8988T (cell line): Measurements from ENCODE around the gene KRT27.
"Not testable (repeated sequence)": the region's sequence is repeated elsewhere in the genome, so short reads cannot be mapped to it uniquely, and the experiment has no call there.

Source experiments
- DNase-seq: peaks from one replicate; pipeline ENCODE4 v3.0.0; 2011

The KRT27 gene, protein sequence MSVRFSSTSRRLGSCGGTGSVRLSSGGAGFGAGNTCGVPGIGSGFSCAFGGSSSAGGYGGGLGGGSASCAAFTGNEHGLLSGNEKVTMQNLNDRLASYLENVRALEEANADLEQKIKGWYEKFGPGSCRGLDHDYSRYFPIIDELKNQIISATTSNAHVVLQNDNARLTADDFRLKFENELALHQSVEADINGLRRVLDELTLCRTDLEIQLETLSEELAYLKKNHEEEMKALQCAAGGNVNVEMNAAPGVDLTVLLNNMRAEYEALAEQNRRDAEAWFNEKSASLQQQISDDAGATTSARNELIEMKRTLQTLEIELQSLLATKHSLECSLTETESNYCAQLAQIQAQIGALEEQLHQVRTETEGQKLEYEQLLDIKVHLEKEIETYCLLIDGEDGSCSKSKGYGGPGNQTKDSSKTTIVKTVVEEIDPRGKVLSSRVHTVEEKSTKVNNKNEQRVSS

DNA sequence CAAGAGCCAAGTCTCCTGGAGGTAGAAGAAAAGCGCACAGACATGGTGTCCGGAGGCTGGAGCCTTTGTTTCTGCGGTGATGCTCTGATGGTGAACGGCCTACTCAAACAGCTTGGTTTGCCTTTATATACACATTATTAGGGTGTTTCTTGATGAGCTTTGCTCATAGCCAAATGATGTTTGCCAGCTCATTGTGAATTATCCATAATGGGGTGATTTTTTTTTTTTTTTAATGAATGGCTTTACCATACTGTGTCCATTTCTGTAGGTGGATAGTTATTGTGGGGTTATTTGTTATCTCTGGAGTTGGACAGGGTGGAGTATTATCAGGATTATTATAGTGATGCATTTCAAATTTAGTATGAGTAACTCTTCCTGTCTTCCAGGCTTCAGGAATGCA, at the start of gene KRT27:
Gene KRT27, minus strand, starts transcription at position 101 of the 400 bp plus-strand sequence. Its CDS starts 57 bp downstream, at position 44.
- no peak for DNase-seq

DNA sequence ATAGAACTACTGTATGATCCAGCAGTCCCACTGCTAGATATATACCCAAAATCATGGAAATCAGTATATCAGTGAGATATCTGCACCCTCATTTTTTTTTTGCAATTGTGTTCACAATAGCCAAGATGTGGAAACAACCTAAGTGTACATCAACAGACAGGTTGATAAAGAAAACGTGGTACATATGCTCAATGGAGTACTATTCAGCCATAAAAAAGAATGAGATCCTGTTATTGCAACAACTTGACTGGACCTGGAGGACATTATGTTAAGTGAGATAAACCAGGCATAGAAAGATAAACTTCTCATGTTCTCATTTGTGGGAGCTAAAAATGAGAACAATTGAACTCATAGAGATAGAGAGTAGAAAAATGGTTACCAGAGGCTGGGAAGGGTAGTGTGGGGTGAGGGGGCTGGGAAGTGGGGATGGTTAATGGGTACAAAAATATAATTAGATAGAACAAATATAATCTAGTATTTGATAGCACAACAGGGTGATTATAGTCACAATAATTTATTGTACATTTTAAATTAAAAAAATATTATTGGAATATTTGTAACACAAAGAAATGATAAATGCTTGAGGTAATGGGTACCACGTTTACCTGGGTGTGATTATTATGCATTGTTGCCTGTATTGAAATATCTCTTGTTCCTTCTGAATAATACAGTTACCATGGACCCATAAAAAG, 47.9 kb upstream of the KRT27 start:
- DNase-seq: no peak

DNA sequence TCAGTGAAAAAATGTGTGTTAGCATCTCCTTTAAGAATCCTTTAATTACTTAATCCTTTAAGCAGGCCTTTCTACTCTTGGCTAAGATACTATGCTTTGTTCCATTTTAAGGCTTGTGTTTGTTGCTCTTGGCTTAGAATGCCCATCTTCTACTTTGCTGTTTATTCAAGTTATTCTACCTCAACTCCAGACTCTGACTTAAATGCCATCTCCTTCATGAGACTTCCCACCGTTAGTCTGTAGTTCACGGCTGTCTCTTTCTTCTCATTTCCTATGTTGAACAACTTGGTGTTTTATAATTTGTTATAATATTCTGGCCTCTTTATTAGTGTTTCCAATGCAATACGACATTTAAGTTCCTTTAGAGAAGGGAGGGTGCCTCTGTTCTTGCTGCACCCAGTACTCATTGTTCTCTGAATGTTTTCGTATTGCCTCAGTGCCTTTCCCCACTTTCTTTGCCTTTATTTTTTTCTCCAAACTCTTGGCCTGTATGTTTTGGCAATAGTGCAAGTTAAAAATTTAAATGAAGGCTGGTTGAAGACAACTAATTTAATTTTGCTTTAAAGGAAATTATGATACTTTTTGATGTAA, 46.2 kb upstream of the KRT27 start:
- no peak for DNase-seq

DNA sequence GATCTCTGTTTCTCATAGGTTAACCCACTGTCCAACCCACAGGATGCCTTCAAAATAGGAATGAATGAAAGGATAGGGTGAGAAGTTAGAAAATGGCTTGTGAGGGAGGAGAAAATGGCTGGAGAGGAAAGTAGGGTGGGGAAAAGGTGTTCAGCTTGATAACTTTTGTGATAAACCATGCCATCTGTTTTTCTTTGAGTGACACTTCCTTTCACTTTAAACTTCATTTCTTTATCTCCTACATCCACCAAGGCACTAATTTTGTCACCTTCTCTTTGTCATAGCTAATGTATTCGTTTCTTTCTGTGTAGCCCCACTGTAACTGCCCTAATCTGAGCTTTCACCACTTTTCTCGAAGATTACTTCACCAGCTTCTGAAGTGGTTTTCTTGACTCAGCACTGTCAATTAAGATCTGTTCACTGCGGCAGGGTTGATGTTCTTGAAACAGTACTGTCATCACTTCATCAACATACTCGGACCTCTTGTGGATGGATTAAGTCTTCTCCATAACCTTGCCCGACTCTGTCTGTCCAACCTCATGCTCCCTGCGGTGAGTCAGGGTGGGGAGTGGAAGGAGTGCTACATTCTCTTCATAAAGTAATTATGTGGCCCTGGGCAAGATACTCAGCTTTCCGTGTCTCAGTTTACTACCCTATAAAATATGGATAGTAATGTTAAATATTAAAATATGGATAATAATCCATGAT, 45.5 kb upstream of the KRT27 start:
- DNase-seq: no peak

DNA sequence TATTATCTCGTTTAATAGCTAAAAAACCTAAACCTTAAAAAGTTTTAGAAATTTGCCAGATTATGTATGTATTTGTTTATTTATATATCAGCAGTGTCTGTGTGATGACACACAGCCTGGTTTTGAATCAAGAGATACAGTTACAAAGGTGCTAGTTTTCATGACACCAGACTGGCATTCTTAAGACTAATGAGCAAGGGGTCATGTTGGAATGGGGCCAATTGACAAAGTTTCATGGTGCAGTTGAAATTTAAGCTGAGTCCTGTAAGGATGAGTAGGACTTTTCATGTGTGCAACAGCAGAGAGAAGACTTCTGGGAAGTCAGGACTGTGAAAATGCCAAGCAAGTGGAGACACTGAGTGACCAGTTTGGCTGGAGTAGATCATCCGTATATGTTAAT, 43.2 kb upstream of the KRT27 start:
- no peak for DNase-seq

DNA sequence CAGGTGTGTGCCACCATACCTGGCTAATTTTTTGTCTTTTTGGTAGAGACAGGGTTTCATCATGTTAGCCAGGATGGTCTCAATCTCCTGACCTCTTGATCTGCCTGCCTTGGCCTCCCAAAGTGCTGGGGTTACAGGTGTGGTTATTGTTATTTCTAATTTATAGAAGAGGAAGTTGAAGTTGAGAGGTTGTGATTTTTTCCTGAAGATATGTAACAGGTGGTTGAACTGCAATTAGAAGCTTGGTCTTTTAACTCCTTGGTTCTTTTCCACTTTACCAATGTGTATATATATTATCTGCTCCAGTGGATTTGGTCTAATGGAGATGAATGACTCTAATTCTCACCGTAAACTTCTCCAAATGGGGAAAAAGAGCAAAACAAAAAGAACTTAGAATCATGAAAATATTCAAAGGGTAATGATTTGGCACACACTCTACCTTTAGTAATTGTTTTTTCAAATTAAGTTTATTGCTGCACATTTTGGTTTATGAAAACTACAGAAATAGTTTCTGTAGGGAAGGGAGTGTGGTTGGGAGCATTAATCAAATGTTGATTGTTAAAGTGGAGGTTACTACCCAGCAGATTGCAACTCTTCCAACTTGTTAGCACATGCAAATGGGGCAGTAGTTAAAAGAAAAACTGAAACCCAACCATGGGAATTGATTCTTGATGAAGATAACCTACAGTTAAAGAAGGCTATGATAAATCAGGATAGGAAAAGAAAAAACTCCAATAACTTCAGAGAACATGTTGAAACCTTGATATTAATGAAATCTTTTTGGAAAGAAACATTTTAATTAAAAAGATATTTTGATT, 41.9 kb upstream of the KRT27 start:
- DNase-seq: no peak

DNA sequence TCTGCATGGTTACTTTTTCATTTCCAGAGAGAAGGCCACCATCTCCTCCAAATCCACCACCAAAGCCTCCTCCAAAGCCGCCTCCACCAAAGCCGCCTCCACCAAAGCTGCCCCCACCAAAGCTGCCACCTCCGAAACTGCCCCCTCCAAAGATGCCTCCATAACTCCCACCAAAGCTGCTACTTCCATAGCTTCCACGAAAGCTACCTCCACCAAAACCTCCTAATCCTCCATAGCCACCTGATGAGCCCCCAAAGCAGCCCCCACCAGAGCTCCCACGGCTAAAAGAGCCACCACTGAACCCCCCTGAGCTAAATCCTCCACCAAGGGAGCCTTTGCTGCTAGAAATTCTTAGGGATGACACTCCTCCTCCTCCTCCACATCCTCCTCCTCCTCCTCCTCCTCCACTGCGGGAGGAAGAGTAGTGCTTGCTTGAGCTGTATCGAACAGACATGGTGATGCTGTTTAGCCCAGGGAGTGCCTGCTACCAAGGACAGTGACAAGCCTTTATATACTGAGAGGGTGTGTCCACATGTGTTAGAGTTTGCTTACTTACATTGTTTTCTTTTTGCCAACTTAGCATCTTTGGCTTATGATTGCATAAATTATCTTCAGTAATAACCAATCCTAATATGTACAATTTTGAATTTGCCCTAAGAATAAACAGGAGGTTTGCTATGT, 39.9 kb upstream of the KRT27 start, which contains the start of gene KRT10:
Gene KRT10, minus strand, starts transcription at position 483 of the 681 bp plus-strand sequence. Its CDS starts 29 bp downstream, at position 454.
- no peak for DNase-seq

DNA sequence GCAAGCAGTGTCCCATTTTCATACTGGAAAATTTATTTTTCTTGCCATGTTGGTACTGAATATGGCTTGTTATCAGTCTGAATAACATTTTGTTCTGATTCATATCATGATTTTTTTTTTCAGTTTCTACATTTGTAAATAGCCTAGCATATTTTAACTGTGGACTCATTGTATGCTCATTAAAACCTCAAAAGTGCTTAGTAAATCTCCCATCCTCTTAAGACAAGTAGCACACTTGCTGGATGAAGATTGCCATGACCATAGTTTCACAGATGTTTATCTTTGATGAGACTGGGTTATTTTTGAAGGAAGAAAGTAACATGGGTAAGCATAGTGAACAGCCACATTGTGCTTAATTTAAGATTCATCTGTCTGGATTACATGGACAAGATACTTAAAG, 39.2 kb upstream of the KRT27 start:
- DNase-seq: no peak

DNA sequence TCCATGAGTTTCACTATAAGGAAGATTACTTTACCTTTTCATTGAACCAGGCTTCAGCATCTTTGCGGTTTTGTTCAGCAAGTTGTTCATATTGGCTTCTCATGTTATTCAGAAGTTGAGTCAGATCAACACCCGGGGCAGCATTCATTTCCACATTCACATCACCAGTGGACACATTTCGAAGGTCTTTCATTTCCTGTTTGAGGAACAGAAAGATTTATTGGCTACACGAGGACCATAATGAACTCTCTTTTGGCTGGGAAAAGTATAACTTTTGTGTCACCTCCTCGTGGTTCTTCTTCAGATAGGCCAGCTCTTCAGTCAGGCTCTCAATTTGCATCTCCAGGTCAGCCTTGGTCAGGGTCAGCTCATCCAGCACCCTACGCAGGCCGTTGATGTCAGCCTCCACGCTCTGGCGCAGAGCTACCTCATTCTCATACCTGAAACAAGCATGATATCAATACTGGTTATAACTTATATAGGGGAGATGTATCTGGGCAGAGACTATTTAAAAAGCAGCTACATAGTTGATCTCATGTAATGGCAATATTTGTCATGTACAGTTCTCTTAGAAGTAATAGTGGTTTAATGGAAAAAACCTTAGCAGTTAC, 38.0 kb upstream of the KRT27 start:
- DNase-seq: no peak

DNA sequence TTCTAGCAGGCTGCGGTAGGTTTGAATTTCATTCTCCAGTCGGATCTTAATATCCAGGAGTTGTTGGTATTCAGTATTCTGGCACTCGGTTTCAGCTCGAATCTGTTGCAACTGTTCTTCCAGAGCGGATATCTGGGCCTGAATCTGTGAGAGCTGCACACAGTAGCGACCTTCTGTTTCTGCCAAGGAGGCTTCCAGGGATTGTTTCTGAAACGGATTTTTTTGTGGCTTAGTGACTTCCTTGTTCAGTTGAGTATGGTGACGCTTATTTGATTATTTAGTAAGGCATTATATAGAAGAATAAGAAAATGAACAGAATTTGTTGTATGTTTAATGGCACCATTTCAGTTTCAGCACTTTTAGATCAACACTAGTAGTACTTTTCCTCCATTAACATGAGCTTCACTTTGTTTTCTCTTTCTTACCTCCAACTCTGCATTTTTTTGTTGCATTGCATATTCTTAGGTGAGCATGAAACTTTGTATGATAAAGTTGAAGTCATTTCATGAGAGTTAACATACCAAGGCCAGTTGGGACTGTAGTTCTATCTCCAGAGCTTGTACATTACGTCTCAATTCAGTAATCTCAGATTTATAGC, 37.3 kb upstream of the KRT27 start:
- no peak for DNase-seq

DNA sequence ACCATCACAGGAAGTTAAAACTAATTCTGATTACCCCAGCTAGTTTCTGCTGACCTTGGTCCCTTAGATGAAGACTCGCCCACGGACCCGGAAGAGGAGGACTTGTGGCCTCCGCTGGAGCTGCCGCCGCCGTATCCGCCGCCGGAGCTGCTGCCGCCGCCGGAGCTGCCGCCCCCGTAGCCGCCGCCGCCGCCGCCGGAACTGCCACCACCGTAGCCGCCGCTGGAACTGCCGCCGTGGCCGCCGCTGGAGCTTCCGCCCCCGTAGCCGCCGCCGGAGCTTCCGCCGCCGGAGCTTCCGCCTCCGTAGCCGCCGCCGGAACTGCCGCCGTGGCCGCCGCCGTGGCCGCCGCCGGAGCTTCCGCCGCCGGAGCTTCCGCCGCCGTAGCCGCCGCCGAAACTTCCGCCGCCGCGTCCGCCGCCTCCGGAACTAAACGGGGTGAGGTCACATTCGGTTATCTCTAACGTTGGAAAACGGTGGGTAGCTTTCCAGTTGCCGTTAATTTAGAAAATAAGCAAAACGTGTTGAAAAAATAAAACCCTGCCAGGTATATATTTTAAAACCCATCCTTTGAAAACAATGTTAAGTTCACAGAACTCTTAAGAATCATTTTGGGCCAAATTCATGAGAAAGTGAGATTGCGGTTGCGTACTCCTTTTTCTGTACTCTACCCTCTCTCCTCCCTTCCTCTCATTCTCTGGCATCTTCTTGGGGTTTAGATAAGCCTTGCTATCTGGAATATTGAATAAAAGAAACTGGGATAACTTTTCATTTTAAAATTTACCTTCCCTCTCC, 36.6 kb upstream of the KRT27 start:
- DNase-seq: peak; percentile 62

DNA sequence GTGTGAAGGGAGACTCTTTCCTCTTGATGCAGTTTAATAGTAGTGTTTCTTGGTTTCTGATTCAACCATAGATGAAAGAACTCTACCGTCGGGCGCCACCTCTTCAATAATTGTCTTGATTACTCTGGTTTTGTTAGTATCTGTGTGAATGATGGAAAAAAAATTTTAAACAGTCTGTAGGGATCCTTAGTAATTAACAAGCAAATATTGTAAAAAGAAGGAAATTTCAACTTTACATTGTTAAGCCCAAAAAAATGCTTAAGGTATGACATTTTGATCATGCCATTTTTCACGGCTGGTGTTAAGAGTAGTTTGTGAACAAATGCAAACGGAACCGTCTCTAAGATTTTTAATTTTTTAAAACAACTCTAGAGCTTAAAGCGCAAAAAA, 36.0 kb upstream of the KRT27 start:
- DNase-seq: no peak

DNA sequence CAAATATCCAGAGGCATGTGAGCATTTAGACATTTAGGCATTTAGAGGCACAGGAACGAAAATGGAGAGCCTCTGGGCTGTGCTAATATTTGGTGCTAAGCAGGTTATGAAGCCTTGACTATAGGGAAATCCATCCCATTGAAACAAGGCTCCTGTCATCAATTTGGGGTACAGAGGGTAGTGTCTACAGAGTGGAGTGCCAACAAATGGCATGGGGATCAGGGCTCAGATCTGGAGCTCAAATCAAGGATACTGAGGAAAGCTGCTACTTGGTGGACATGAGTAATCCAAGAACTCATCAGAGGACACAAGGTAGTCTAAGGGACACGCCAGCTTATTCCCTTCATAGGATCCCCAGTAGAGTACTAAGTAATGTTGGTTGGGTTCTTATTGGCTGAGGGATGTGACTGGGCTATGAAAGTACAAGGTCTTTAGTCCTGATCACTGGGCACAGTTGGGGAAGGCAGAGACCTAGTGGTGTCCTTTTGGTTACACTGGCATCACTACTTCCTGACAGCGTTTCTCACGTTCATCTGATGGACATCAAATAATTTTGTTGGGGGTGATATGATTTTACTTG, 34.8 kb upstream of the KRT27 start:
- no peak for DNase-seq

DNA sequence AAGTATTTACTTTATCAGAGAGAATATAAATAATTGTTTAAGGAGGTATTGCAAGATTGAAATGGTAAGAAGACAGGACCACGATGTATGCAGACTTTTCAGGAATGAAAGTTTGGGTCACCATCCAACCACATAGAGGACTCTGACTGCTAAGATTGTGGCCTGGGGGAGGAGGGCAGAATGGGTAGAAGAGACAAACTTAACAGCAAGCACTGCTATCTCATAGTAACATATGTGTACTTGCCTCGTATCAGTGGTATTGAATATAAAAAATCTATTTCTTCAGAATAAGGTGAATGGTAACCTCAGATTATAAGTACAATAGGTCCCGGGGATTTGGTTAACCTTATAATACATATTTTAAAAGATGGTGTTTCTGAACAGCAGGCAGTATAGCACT, 34.2 kb upstream of the KRT27 start:
- DNase-seq: no peak

DNA sequence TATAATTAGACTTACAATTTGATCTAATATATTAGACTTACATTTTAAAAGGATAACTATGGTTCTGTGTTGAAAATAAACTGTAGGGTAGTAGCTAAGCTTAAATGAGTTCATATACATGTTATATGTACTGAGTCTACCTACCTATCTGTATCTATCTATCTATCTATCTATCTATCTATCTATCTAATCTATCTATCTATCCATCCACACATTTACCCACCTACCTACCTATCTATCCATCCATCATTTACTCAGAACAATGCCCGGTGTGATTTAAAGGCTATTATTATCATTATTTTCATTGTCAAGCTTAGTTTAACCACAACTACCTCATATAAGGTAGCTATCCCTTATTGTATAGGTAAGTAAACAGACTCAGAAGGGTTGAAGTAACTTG, 33.0 kb upstream of the KRT27 start:
- DNase-seq: no peak

DNA sequence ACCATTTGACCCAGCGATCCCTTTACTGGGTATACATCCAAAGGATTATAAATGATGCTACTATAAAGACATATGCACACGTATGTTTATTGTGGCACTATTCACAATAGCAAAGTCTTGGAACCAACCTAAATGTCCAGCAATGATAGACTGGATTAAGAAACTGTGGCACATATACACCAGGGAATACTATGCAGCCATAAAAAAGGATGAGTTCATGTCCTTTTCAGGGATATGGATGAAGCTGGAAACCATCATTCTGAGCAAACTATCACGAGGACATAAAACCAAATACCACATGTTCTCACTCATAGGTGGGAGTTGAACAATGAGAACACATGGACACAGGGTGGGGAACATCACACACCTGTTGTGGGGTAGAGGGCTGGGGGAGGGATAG, 32.3 kb upstream of the KRT27 start:
- not testable (repeated sequence) for DNase-seq

DNA sequence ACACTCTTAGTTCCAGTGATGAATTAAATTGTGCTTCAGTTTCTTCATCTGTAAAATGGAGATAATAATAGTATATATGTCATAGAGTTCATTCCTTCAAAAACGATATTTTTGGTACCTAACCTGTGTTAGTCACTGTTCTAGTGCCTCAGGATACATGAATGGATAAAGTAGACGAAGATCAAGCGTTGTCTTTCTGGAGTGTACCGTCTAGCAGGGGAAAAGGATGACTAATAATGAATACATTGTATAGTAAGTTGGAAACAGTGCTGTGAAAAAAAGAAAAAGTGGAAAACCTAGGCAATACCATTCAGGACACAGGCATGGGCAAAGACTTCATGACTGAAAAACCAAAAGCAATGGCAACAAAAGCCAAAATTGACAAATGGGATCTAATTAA, 31.5 kb upstream of the KRT27 start:
- no peak for DNase-seq

DNA sequence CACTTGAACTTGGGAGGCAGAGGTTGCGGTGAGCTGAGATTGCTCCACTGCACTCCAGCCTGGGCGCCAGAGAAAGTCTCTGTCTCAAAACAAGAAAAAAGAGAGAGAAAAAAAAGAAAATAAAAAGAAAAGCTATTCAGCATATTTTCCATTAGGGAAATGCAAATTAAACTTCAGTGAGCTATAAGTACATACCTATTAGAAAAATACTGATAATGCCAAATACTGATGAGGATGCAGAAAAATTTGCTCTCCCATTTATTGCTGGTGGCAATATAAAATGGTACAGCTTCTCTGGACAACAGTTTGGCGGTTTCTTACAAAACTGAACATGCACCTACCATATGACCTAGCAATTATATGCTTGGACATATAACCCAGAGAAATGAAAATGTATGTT, 30.3 kb upstream of the KRT27 start:
- no peak for DNase-seq

DNA sequence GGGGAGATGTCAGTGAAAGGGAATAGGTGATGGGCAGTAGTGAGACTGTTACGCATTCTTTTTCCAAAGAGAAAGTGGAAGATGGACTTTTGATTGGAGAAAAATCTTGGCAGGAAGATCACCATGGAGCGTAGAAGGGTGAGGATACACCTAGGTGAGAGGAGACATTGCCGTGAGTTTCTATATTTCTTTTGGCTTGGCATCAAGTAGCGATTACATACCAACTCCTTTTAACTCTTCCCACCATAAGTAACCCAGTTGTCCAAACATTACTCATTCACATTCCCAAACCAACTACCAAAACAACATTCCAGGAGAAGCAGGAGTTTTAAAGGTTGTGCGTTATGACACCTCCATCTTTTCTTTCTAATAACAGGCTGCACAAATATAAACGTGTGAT, 28.1 kb upstream of the KRT27 start:
- no peak for DNase-seq
